Measurements from ENCODE around the gene MAD1L1.

MAD1L1 gene

GRCh38 chr7:2257651-2258050 is 24.9 kb upstream of the MAD1L1 start:
- DNase-seq: no peak

- DNase-seq: no peak
Observed at GRCh38 chr7:2257046-2257551, 24.4 kb upstream of the MAD1L1 start.

GRCh38 chr7:2256306-2257045 is 23.7 kb upstream of the MAD1L1 start:
- no peak for DNase-seq

- no peak for DNase-seq
Observed at GRCh38 chr7:2255145-2256139, 22.7 kb upstream of the MAD1L1 start.

GRCh38 chr7:2254429-2255144 is 21.8 kb upstream of the MAD1L1 start:
- DNase-seq: no peak

GRCh38 chr7:2253525-2254244 is 20.9 kb upstream of the MAD1L1 start:
- no peak for DNase-seq

GRCh38 chr7:2253021-2253420 is 20.3 kb upstream of the MAD1L1 start:
- DNase-seq: no peak

GRCh38 chr7:2251841-2252771 is 19.4 kb upstream of the MAD1L1 start:
- DNase-seq: no peak

- DNase-seq: no peak
Observed at GRCh38 chr7:2251381-2251780, 18.6 kb upstream of the MAD1L1 start.

GRCh38 chr7:2249744-2250323 is 17.1 kb upstream of the MAD1L1 start:
- DNase-seq: no peak

GRCh38 chr7:2248984-2249694 is 16.4 kb upstream of the MAD1L1 start:
- DNase-seq: no peak

GRCh38 chr7:2247141-2247995 is 14.6 kb upstream of the MAD1L1 start:
- DNase-seq: peak; percentile 33

GRCh38 chr7:2245883-2246675 is 13.3 kb upstream of the MAD1L1 start:
- DNase-seq: no peak

- no peak for DNase-seq
Observed at GRCh38 chr7:2244404-2244995, 11.8 kb upstream of the MAD1L1 start.

- DNase-seq: no peak
Observed at GRCh38 chr7:2243458-2243857, 10.7 kb upstream of the MAD1L1 start.

GRCh38 chr7:2242541-2243429 is 10.0 kb upstream of the MAD1L1 start:
- DNase-seq: peak; percentile 34

Measured in activated T-cell treated with anti-CD3 and anti-CD28 coated beads, Interleukin-2, amount 50 U/mL, for 1 hour (primary cell).